IMR-90 (cell line): ENCODE measurements around the gene SMIM12. TPM values are rescaled to one million over a fixed set of nuclear protein-coding genes. Genes with fewer than 3 reads are reported as not detected.

ENCODE experiments used
- ATAC-seq: fragments of 200-7000 bp; cut with Tn5 transposase; 2 replicates; pipeline ENCODE4 v1.9.1; 2020; ENCODE audit warnings: low read depth, mild to moderate bottlenecking, moderate library complexity
- BruUV-seq: library from RNA; stranded (reverse); fragments of 400-500 nt; replicated peaks from 2 replicates; lab custom pipeline; 2021; lab: Mats Ljungman, UMichigan
- CTCF ChIA-PET: fragments of 300-600 bp; formaldehyde crosslinking; extraction: SDS; loops from one replicate; lab custom pipeline; 2021; ENCODE audit warnings: antibody characterized with exemption; lab: Yijun Ruan, JAX
- POLR2A ChIA-PET: fragments of 300-600 bp; sonication (Branson Sonifier 250); formaldehyde crosslinking; loops from one replicate; lab custom pipeline; 2022; ENCODE audit warnings: antibody characterized with exemption; ENCODE audit not compliant: unreplicated experiment; lab: Charles Lee
- DNase-seq: peaks from one replicate; pipeline ENCODE4 v3.0.0; 2013
- H2AFZ ChIP-seq: replicated peaks from 2 replicates; pipeline ENCODE3; 2013; ENCODE audit warnings: low read length, mild to moderate bottlenecking; ENCODE audit not compliant: poor library complexity
- H2AK5ac ChIP-seq: 2 replicates; pipeline ENCODE4 v1.6.1; 2013; ENCODE audit warnings: low read depth, low read length, inconsistent platforms
- H2AK9ac ChIP-seq: replicated peaks from 2 replicates; pipeline ENCODE3; 2013; ENCODE audit warnings: mild to moderate bottlenecking, low read depth, low read length, moderate library complexity; ENCODE audit not compliant: poor library complexity
- H2BK120ac ChIP-seq: 2 replicates; pipeline ENCODE4 v1.6.1; 2013; ENCODE audit warnings: low read depth, low read length, inconsistent platforms
- H2BK15ac ChIP-seq: 3 replicates; pipeline ENCODE4 v1.6.1; 2013; ENCODE audit warnings: low read depth, low read length, inconsistent platforms
- H2BK20ac ChIP-seq: 2 replicates; pipeline ENCODE4 v1.6.1; 2013; ENCODE audit warnings: low read depth, mild to moderate bottlenecking, inconsistent platforms, low read length, moderate library complexity
- H2BK5ac ChIP-seq: 2 replicates; pipeline ENCODE4 v1.6.1; 2013; ENCODE audit warnings: mild to moderate bottlenecking, low read depth, low read length, inconsistent platforms; ENCODE audit not compliant: poor library complexity, severe bottlenecking
- H3K14ac ChIP-seq: replicated peaks from 2 replicates; pipeline ENCODE4 v1.6.1; 2013; ENCODE audit warnings: low read depth, low read length, inconsistent platforms
- H3K18ac ChIP-seq: 2 replicates; pipeline ENCODE4 v1.6.1; 2013; ENCODE audit warnings: low read depth, low read length, control low read depth
- H3K23ac ChIP-seq: 2 replicates; pipeline ENCODE4 v1.6.1; 2013; ENCODE audit warnings: low read depth, low read length, inconsistent platforms
- H3K27ac ChIP-seq: 2 replicates; pipeline ENCODE4 v1.5.1; 2013; ENCODE audit warnings: mild to moderate bottlenecking, control low read depth, low read length; ENCODE audit not compliant: insufficient read depth
- H3K27me3 ChIP-seq: 2 replicates; pipeline ENCODE4 v1.6.1; 2013; ENCODE audit warnings: low read length; ENCODE audit not compliant: control insufficient read depth, insufficient read depth
- H3K36me3 ChIP-seq: 2 replicates; pipeline ENCODE4 v1.6.1; 2013; ENCODE audit warnings: low read length, mixed read lengths; ENCODE audit not compliant: control insufficient read depth, insufficient read depth
- H3K4ac ChIP-seq: 2 replicates; pipeline ENCODE4 v1.6.1; 2013; ENCODE audit warnings: low read depth, low read length, inconsistent platforms
- H3K4me1 ChIP-seq: 2 replicates; pipeline ENCODE4 v1.6.1; 2013; ENCODE audit warnings: low read length, mixed read lengths; ENCODE audit not compliant: control insufficient read depth, insufficient read depth
- H3K4me2 ChIP-seq: 2 replicates; pipeline ENCODE4 v1.6.1; 2013; ENCODE audit warnings: low read depth, mild to moderate bottlenecking, control low read depth, low read length, moderate library complexity
- H3K4me3 ChIP-seq: 2 replicates; pipeline ENCODE4 v1.5.1; 2013; ENCODE audit warnings: low read depth, mild to moderate bottlenecking, control low read depth, low read length, moderate library complexity; ENCODE audit not compliant: insufficient read depth
- H3K56ac ChIP-seq: 2 replicates; pipeline ENCODE4 v1.6.1; 2013; ENCODE audit warnings: low read length, inconsistent platforms; ENCODE audit not compliant: insufficient read depth; ENCODE audit errors: extremely low read depth
- H3K79me1 ChIP-seq, 2 experiments: 2 replicates each; pipeline ENCODE4 v1.6.1; 2013; ENCODE audit warnings: low read length in 2 of 2, inconsistent platforms in 1 of 2, low read depth in 1 of 2
- H3K9ac ChIP-seq: 2 replicates; pipeline ENCODE4 v1.6.1; 2013; ENCODE audit warnings: low read depth, low read length, control low read depth
- H3K9me1 ChIP-seq: 2 replicates; pipeline ENCODE4 v1.6.1; 2013; ENCODE audit warnings: low read length, inconsistent platforms; ENCODE audit not compliant: insufficient read depth
- H3K9me3 ChIP-seq: 2 replicates; pipeline ENCODE4 v1.6.1; 2013; ENCODE audit warnings: low read length; ENCODE audit not compliant: control insufficient read depth, insufficient read depth
- H4K20me1 ChIP-seq: 2 replicates; pipeline ENCODE4 v1.6.1; 2013; ENCODE audit warnings: low read length, inconsistent platforms; ENCODE audit not compliant: insufficient read depth
- H4K5ac ChIP-seq: 2 replicates; pipeline ENCODE4 v1.6.1; 2013; ENCODE audit warnings: mild to moderate bottlenecking, low read depth, low read length, control low read depth
- H4K8ac ChIP-seq, 2 experiments: 2 replicates each; pipeline ENCODE4 v1.6.1; 2013; ENCODE audit warnings: low read depth in 2 of 2, low read length in 2 of 2, control low read depth in 1 of 2, inconsistent platforms in 1 of 2
- H4K91ac ChIP-seq: 2 replicates; pipeline ENCODE4 v1.6.1; 2013; ENCODE audit warnings: low read depth, low read length, inconsistent platforms; ENCODE audit not compliant: insufficient read depth
- BHLHE40 ChIP-seq: fragments of 150-350 bp; IDR thresholded peaks from 2 replicates; pipeline ENCODE4 v1.6.1; 2016; ENCODE audit warnings: mild to moderate bottlenecking, low read depth, low read length
- CEBPB ChIP-seq: IDR thresholded peaks from 2 replicates; pipeline ENCODE4 v1.6.1; 2012; ENCODE audit warnings: low read depth, low read length, improper control_type of control experiment
- CHD1 ChIP-seq: IDR thresholded peaks from 2 replicates; pipeline ENCODE4 v1.6.1; 2012; ENCODE audit warnings: low read depth, low read length, improper control_type of control experiment
- FOS ChIP-seq: fragments of 150-350 bp; IDR thresholded peaks from 2 replicates; pipeline ENCODE4 v1.6.1; 2016; ENCODE audit warnings: low read depth, low read length
- MAFK ChIP-seq: IDR thresholded peaks from 2 replicates; pipeline ENCODE4 v1.6.1; 2012; ENCODE audit warnings: low read depth, low read length, improper control_type of control experiment
- MAZ ChIP-seq: IDR thresholded peaks from 2 replicates; pipeline ENCODE4 v1.6.1; 2012; ENCODE audit warnings: low read depth, mild to moderate bottlenecking, low read length, improper control_type of control experiment, moderate library complexity, borderline replicate concordance
- MXI1 ChIP-seq: IDR thresholded peaks from 2 replicates; pipeline ENCODE4 v1.6.1; 2012; ENCODE audit warnings: low read depth, mild to moderate bottlenecking, low read length, moderate library complexity, borderline replicate concordance
- NFE2L2 ChIP-seq: fragments of 150-350 bp; IDR thresholded peaks from 2 replicates; pipeline ENCODE4 v1.6.1; 2016; ENCODE audit warnings: low read depth, mild to moderate bottlenecking, low read length
- POLR2A ChIP-seq: IDR thresholded peaks from 2 replicates; pipeline ENCODE4 v1.6.1; 2012; ENCODE audit warnings: mild to moderate bottlenecking, low read depth, low read length
- RAD21 ChIP-seq: IDR thresholded peaks from 2 replicates; pipeline ENCODE4 v1.6.1; 2012; ENCODE audit warnings: low read length, improper control_type of control experiment
- RCOR1 ChIP-seq: IDR thresholded peaks from 2 replicates; pipeline ENCODE4 v1.6.1; 2012; ENCODE audit warnings: mild to moderate bottlenecking, low read length, improper control_type of control experiment; ENCODE audit not compliant: insufficient replicate concordance
- RFX5 ChIP-seq: IDR thresholded peaks from 2 replicates; pipeline ENCODE4 v1.8.0; 2012; ENCODE audit warnings: low read depth, mild to moderate bottlenecking, low read length, moderate library complexity
- SMC3 ChIP-seq: fragments of 150-350 bp; IDR thresholded peaks from 2 replicates; pipeline ENCODE4 v1.6.1; 2016; ENCODE audit warnings: low read depth, mild to moderate bottlenecking, antibody characterized with exemption, low read length, moderate library complexity
- WGBS, 2 experiments: methylation state at CpG; one replicate each; pipeline versions ENCODE4 v1.1.5 to v1.1.7; 2013; ENCODE audit warnings: missing lambda C conversion rate in 2 of 2; ENCODE audit not compliant: insufficient read length in 1 of 2; ENCODE audit errors: extremely low coverage in 2 of 2; 5-methylcytosine and 5-hydroxymethylcytosine counted together
- dilution Hi-C: fragments of 300-500 bp; cut with HindIII; formaldehyde crosslinking; loops from one replicate; pipeline ENCODE4 v1.14.3; 2018; ENCODE audit warnings: low sequenced_read_pairs; ENCODE audit not compliant: unreplicated experiment
- in situ Hi-C: fragments of 300-500 bp; cut with MboI; formaldehyde crosslinking; loops from 3 replicates; pipeline ENCODE4 v1.14.3; 2019; ENCODE audit warnings: low sequenced_read_pairs, inconsistent platforms, mixed read lengths
- intact Hi-C: fragments of 100-400 bp; cut with micrococcal nuclease; formaldehyde crosslinking; loops from 2 replicates; pipeline ENCODE4 v1.10.0; 2022
- polyA plus RNA-seq, 3 experiments: library from polyadenylated mRNA; depleted of rRNA; stranded (reverse); fragments of >200 nt; gene quantifications; 2 replicates each; pipeline ENCODE4 v1.2.3, GENCODE V29; 2012; ENCODE audit warnings: low replicate concordance in 1 of 3
- total RNA-seq: library from RNA; depleted of rRNA; stranded (reverse); fragments of >200 nt; gene quantifications from 2 replicates; pipeline ENCODE4 v1.2.3, GENCODE V29; 2012
- TF ChIP-seq, protein P1 (sequence below): fragments of 150-350 bp; IDR thresholded peaks from 2 replicates; pipeline ENCODE4 v1.6.1; 2017; ENCODE audit warnings: mild to moderate bottlenecking, antibody characterized with exemption, low read length, low read depth
- TF ChIP-seq, protein P2 (sequence below): conservative IDR thresholded peaks from 2 replicates; pipeline ENCODE4 v1.5.1; 2012; ENCODE audit warnings: mild to moderate bottlenecking, low read depth, low read length, improper control_type of control experiment
- TF ChIP-seq, protein P3 (sequence below): fragments of 150-350 bp; IDR thresholded peaks from 2 replicates; pipeline ENCODE4 v1.6.1; 2016; ENCODE audit warnings: low read depth, mild to moderate bottlenecking, low read length, moderate library complexity, borderline replicate concordance

The SMIM12 gene
- total and polyA plus RNA-seq, 2 of the 4 experiments (the other 2 are of a cell fraction), result 31.9 to 44.4 TPM

DNA sequence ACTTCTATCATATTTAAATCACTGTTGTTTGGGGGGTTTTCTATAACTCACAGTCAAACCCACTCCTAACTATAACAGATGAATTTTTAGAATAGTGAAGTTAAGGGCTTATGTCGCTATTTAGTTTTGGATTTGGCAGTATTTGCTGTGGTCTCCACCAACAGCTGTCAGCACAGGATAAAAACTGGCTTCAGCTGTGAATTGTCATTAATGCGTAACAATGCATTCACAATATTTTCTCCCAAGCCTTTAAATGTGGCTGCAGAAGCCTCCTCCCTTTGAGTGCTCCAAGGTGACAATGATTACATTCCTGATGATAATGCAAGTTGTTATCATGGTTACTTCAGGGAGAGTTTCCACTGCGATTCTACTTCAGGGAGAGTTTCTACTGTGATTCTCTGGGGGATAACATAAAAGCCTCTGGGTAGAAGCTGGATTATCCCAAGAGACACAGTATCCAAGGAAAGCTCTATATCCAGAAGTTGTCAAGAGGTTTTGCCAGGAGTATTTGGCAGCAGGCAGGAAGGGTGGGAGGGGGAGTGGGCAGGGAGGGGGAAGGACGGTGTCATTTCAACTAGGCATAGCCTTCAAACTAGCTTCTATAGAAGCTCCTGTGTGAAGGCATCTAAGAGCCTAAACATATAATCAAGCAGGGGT is 14.9 kb upstream of the SMIM12 start:
- Histone ChIP-seq H3K79me1 (no peaks in the 10 kb centered on the region), H2BK15ac (no peak overlapping the region), H2AFZ (no peak overlapping the region), H3K9ac (no peak overlapping the region), H2BK5ac (no peak overlapping the region), H3K4me2 (no peak overlapping the region), H3K9me1 (no peaks in the 10 kb centered on the region), H4K20me1 (no peaks in the 10 kb centered on the region), H3K27me3 (peaks cover 40% of the 10 kb centered on the region), H4K91ac (no peak overlapping the region), H4K8ac (no peak overlapping the region), H3K56ac (no peak overlapping the region), H2BK120ac (no peak overlapping the region), H3K23ac (no peak overlapping the region), H3K18ac (no peak overlapping the region), H3K4ac (no peak overlapping the region), H2AK5ac (no peak overlapping the region), H3K9me3 (no peaks in the 10 kb centered on the region; the same call in 1 of the 2 replicates), H2AK9ac (no peak overlapping the region), H3K4me1 (no peaks in the 10 kb centered on the region), H4K5ac (no peak overlapping the region), H3K4me3 (no peak overlapping the region), H3K36me3 (no peaks in the 10 kb centered on the region), H3K27ac (no peak overlapping the region), H3K14ac (no peak overlapping the region), H2BK20ac (no peak overlapping the region)
- ATAC-seq (no peak), DNase-seq (no peak)
- TF ChIP-seq RAD21, result no peak
- no peak for TF ChIP-seq POLR2A
- no peak for TF ChIP-seq MXI1
- TF ChIP-seq, protein P1, sequence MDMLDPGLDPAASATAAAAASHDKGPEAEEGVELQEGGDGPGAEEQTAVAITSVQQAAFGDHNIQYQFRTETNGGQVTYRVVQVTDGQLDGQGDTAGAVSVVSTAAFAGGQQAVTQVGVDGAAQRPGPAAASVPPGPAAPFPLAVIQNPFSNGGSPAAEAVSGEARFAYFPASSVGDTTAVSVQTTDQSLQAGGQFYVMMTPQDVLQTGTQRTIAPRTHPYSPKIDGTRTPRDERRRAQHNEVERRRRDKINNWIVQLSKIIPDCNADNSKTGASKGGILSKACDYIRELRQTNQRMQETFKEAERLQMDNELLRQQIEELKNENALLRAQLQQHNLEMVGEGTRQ, result no peak
- TF ChIP-seq, protein P2, sequence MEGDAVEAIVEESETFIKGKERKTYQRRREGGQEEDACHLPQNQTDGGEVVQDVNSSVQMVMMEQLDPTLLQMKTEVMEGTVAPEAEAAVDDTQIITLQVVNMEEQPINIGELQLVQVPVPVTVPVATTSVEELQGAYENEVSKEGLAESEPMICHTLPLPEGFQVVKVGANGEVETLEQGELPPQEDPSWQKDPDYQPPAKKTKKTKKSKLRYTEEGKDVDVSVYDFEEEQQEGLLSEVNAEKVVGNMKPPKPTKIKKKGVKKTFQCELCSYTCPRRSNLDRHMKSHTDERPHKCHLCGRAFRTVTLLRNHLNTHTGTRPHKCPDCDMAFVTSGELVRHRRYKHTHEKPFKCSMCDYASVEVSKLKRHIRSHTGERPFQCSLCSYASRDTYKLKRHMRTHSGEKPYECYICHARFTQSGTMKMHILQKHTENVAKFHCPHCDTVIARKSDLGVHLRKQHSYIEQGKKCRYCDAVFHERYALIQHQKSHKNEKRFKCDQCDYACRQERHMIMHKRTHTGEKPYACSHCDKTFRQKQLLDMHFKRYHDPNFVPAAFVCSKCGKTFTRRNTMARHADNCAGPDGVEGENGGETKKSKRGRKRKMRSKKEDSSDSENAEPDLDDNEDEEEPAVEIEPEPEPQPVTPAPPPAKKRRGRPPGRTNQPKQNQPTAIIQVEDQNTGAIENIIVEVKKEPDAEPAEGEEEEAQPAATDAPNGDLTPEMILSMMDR, result no peak
- TF ChIP-seq MAFK, result no peak
- no peak for TF ChIP-seq RCOR1
- TF ChIP-seq NFE2L2, result no peak
- TF ChIP-seq CEBPB, result no peak
- no peak for TF ChIP-seq SMC3
- TF ChIP-seq, protein P3, sequence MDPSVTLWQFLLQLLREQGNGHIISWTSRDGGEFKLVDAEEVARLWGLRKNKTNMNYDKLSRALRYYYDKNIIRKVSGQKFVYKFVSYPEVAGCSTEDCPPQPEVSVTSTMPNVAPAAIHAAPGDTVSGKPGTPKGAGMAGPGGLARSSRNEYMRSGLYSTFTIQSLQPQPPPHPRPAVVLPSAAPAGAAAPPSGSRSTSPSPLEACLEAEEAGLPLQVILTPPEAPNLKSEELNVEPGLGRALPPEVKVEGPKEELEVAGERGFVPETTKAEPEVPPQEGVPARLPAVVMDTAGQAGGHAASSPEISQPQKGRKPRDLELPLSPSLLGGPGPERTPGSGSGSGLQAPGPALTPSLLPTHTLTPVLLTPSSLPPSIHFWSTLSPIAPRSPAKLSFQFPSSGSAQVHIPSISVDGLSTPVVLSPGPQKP, result no peak
- TF ChIP-seq BHLHE40, result no peak
- no peak for TF ChIP-seq MAZ
- no peak for TF ChIP-seq CHD1
- no peak for TF ChIP-seq FOS
- no peak for TF ChIP-seq RFX5
- in situ Hi-C loops (no loop called here), intact Hi-C loops (no loop called here), dilution Hi-C loops (no loop called here)
- ChIA-PET CTCF (interaction anchor here (0.6 kb wide), 1 partner anchor 8 kb away, joined by 3 read pairs; no protein-coding TSS in a partner anchor), POLR2A (no interaction called here)
- no TSS peak for BruUV-seq
- WGBS, 2 experiments, result no CpG with 5 or more reads among the region's 4 CpGs
